ENCODE data around the gene COL18A1. TPM values are rescaled to one million over a fixed set of nuclear protein-coding genes. Genes with fewer than 3 reads are reported as not detected.

COL18A1 gene
- total RNA-seq, 4 donors from 2014 or later, result 16.4 to 42.2 (median 20.7) TPM

GRCh38 chr21:45555251-45555556 is 150.2 kb downstream of the COL18A1 start:
- in situ Hi-C loops (cut with MboI; ENCODE audit: low sequenced_read_pairs in 4 of 4), result loop anchor here (10.0 to 25.0 kb wide), 2 partner anchors 257 to 260 kb away; no protein-coding TSS in a partner anchor
- Histone ChIP-seq H3K27me3 (peaks cover 0 to 6% (median 6%) of the 10 kb centered on the region in 3 donors), H3K4me3 (peak overlapping the region; percentile 43 to 79 (median 52)), H3K36me3 (no peaks in the 10 kb centered on the region), H3K4me1 (peaks cover 3% of the 10 kb centered on the region in 2 donors), H3K27ac (peak overlapping the region in 2 of 4 donors; percentile 74 to 78), H3K9me3 (no peaks in the 10 kb centered on the region)
- no peak for DNase-seq
- ATAC-seq, result no peak
- intact Hi-C loops (cut with DNase I; ENCODE audit: low total_unique reads), result loop anchor here (1.0 to 5.0 kb wide), 3 partner anchors 41 to 367 kb away; no protein-coding TSS in a partner anchor
- TF ChIP-seq CTCF (IDR thresholded peaks at IDR 0.05 in 4 of 5, conservative IDR thresholded peaks at IDR 0.05 in 1 of 5), result no peak
- no peak for TF ChIP-seq POLR2A (IDR thresholded peaks at IDR 0.05)

GRCh38 chr21:45555557-45556301 is 150.8 kb downstream of the COL18A1 start:
- H3K4me3 ChIP-seq, result peak overlapping the region; percentile 43 to 79 (median 52)
- peak; percentile 67 to 87 for ATAC-seq
- DNase-seq, result peak; percentile 32 to 69
- H3K27me3 ChIP-seq, result peaks cover under 1 to 6% (median 6%) of the 10 kb centered on the region in 3 donors
- in situ Hi-C loops (cut with MboI; ENCODE audit: low sequenced_read_pairs in 4 of 4) (loop anchor here (10.0 to 25.0 kb wide), 2 partner anchors 257 to 259 kb away; no protein-coding TSS in a partner anchor), intact Hi-C loops (cut with DNase I; ENCODE audit: low total_unique reads) (loop anchor here (1.0 to 5.0 kb wide), 3 partner anchors 41 to 367 kb away; no protein-coding TSS in a partner anchor)
- peaks cover 3% of the 10 kb centered on the region in 2 donors for H3K4me1 ChIP-seq
- H3K9me3 ChIP-seq, result no peaks in the 10 kb centered on the region
- H3K27ac ChIP-seq, result peak overlapping the region; percentile 14 to 78 (median 54)
- TF ChIP-seq POLR2A (IDR thresholded peaks at IDR 0.05) (no peak), CTCF (IDR thresholded peaks at IDR 0.05 in 4 of 5, conservative IDR thresholded peaks at IDR 0.05 in 1 of 5) (peak; percentile 50 to 82 (median 60))
- no peaks in the 10 kb centered on the region for H3K36me3 ChIP-seq

- intact Hi-C loops (cut with DNase I; ENCODE audit: low total_unique reads), result loop anchor here (5.0 kb wide), 1 partner anchor 366 kb away; no protein-coding TSS in a partner anchor
- Histone ChIP-seq H3K36me3 (no peaks in the 10 kb centered on the region), H3K4me1 (peaks cover 3% of the 10 kb centered on the region in 2 donors), H3K9me3 (no peaks in the 10 kb centered on the region), H3K27me3 (peaks cover 6% of the 10 kb centered on the region in 3 donors), H3K4me3 (peak overlapping the region; percentile 43 to 79 (median 52)), H3K27ac (peak overlapping the region in 2 of 4 donors; percentile 74 to 78)
- in situ Hi-C loops (cut with MboI; ENCODE audit: low sequenced_read_pairs in 4 of 4), result loop anchor here (10.0 to 25.0 kb wide), 2 partner anchors 256 to 259 kb away; no protein-coding TSS in a partner anchor
- ATAC-seq (no peak), DNase-seq (no peak)
- no peak for TF ChIP-seq POLR2A (IDR thresholded peaks at IDR 0.05)
- TF ChIP-seq CTCF (IDR thresholded peaks at IDR 0.05 in 4 of 5, conservative IDR thresholded peaks at IDR 0.05 in 1 of 5), result peak in 1 of 5 experiments; percentile 1
These were observed 151.3 kb downstream of the COL18A1 start for GRCh38 chr21:45556302-45556644.

- DNase-seq (no peak), ATAC-seq (peak in 1 of 2 donors; percentile 23)
- Histone ChIP-seq H3K4me3 (no peak overlapping the region), H3K27me3 (peaks cover 6% of the 10 kb centered on the region in 3 donors), H3K9me3 (no peaks in the 10 kb centered on the region), H3K36me3 (no peaks in the 10 kb centered on the region), H3K27ac (no peak overlapping the region), H3K4me1 (peaks cover 3% of the 10 kb centered on the region in 2 donors)
- in situ Hi-C loops (cut with MboI; ENCODE audit: low sequenced_read_pairs in 4 of 4), result loop anchor here (10.0 to 25.0 kb wide), 2 partner anchors 255 to 258 kb away; no protein-coding TSS in a partner anchor
- TF ChIP-seq CTCF (IDR thresholded peaks at IDR 0.05 in 4 of 5, conservative IDR thresholded peaks at IDR 0.05 in 1 of 5) (no peak), POLR2A (IDR thresholded peaks at IDR 0.05) (no peak)
- intact Hi-C loops (cut with DNase I; ENCODE audit: low total_unique reads), result loop anchor here (5.0 kb wide), 1 partner anchor 365 kb away; no protein-coding TSS in a partner anchor
These were observed 152.0 kb downstream of the COL18A1 start for GRCh38 chr21:45556645-45557615.
